Measurements from ENCODE around the gene MACROD2. TPM values are rescaled to one million over a fixed set of nuclear protein-coding genes. Genes with fewer than 3 reads are reported as not detected.

MACROD2 gene
- total RNA-seq, 1 experiment from 2014 or later, result 3.1 TPM

- ChIA-PET CTCF (interaction anchor here (0.6 to 1.0 kb wide), 2 partner anchors 11 to 475 kb away, joined by 3 read pairs; no protein-coding TSS in a partner anchor), POLR2A (interaction anchor here (0.6 kb wide), 1 partner anchor 19 kb away, joined by 3 read pairs; no protein-coding TSS in a partner anchor)
- TF ChIP-seq CTCF (IDR thresholded peaks at IDR 0.05; ENCODE audit: unreplicated experiment), result no peak
- peak; percentile 1 for DNase-seq (ENCODE audit: unreplicated experiment)
- Mint-ChIP-seq H3K36me3 (ENCODE audit: insufficient read depth, unreplicated experiment) (no peaks in the 10 kb centered on the region), H3K9me3 (ENCODE audit: unreplicated experiment) (no peaks in the 10 kb centered on the region), H3K4me1 (ENCODE audit: insufficient read depth, unreplicated experiment) (no peaks in the 10 kb centered on the region), H3K27me3 (ENCODE audit: insufficient read depth, unreplicated experiment) (no peaks in the 10 kb centered on the region), H3K4me3 (ENCODE audit: unreplicated experiment) (no peak overlapping the region), H3K27ac (ENCODE audit: low read depth, unreplicated experiment) (no peak overlapping the region)
- BruUV-seq (replicated peaks), result no TSS peak
- intact Hi-C loops (cut with micrococcal nuclease), result loop anchor here (1.0 kb wide), 1 partner anchor 1011 kb away; no protein-coding TSS in a partner anchor
Measured at GRCh38 chr20:15345287-15345686, 1350.0 kb downstream of the MACROD2 start.

- DNase-seq (ENCODE audit: unreplicated experiment), result peak; percentile 1
- no peaks in the 10 kb centered on the region for H3K4me1 Mint-ChIP-seq (ENCODE audit: insufficient read depth, unreplicated experiment)
- no peaks in the 10 kb centered on the region for H3K27me3 Mint-ChIP-seq (ENCODE audit: insufficient read depth, unreplicated experiment)
- POLR2A ChIA-PET, result interaction anchor here (0.7 to 1.6 kb wide), 2 partner anchors 10 to 1183 kb away, joined by 3 to 5 read pairs; no protein-coding TSS in a partner anchor
- no peak for TF ChIP-seq CTCF (IDR thresholded peaks at IDR 0.05; ENCODE audit: unreplicated experiment)
- no peaks in the 10 kb centered on the region for H3K9me3 Mint-ChIP-seq (ENCODE audit: unreplicated experiment)
- intact Hi-C loops (cut with micrococcal nuclease), result no loop called here
- BruUV-seq (replicated peaks), result no TSS peak
- H3K4me3 Mint-ChIP-seq (ENCODE audit: unreplicated experiment), result no peak overlapping the region
- CTCF ChIA-PET, result interaction anchor here (0.7 to 1.4 kb wide), 3 partner anchors 10 to 42 kb away, joined by 3 to 6 read pairs (median 5); no protein-coding TSS in a partner anchor
- no peak overlapping the region for H3K27ac Mint-ChIP-seq (ENCODE audit: low read depth, unreplicated experiment)
- no peaks in the 10 kb centered on the region for H3K36me3 Mint-ChIP-seq (ENCODE audit: insufficient read depth, unreplicated experiment)
Measured at GRCh38 chr20:15346657-15347280, 1351.5 kb downstream of the MACROD2 start.

GRCh38 chr20:15359056-15359455 is 1363.7 kb downstream of the MACROD2 start:
- no peaks in the 10 kb centered on the region for H3K4me1 Mint-ChIP-seq (ENCODE audit: insufficient read depth, unreplicated experiment)
- intact Hi-C loops (cut with micrococcal nuclease), result no loop called here
- ChIA-PET CTCF (no interaction called here), POLR2A (interaction anchor here (1.2 kb wide), 1 partner anchor 383 kb away, joined by 3 read pairs; no protein-coding TSS in a partner anchor)
- no peaks in the 10 kb centered on the region for H3K36me3 Mint-ChIP-seq (ENCODE audit: insufficient read depth, unreplicated experiment)
- BruUV-seq (replicated peaks), result no TSS peak
- no peaks in the 10 kb centered on the region for H3K27me3 Mint-ChIP-seq (ENCODE audit: insufficient read depth, unreplicated experiment)
- peak; percentile 22 for DNase-seq (ENCODE audit: unreplicated experiment)
- no peak overlapping the region for H3K4me3 Mint-ChIP-seq (ENCODE audit: unreplicated experiment)
- no peak for TF ChIP-seq CTCF (IDR thresholded peaks at IDR 0.05; ENCODE audit: unreplicated experiment)
- no peaks in the 10 kb centered on the region for H3K9me3 Mint-ChIP-seq (ENCODE audit: unreplicated experiment)
- H3K27ac Mint-ChIP-seq (ENCODE audit: low read depth, unreplicated experiment), result peak overlapping the region; percentile 33

- no peak overlapping the region for H3K27ac Mint-ChIP-seq (ENCODE audit: low read depth, unreplicated experiment)
- no peaks in the 10 kb centered on the region for H3K4me1 Mint-ChIP-seq (ENCODE audit: insufficient read depth, unreplicated experiment)
- H3K27me3 Mint-ChIP-seq (ENCODE audit: insufficient read depth, unreplicated experiment), result no peaks in the 10 kb centered on the region
- no peak for TF ChIP-seq CTCF (IDR thresholded peaks at IDR 0.05; ENCODE audit: unreplicated experiment)
- POLR2A ChIA-PET, result no interaction called here
- intact Hi-C loops (cut with micrococcal nuclease), result no loop called here
- no peak for DNase-seq (ENCODE audit: unreplicated experiment)
- no peak overlapping the region for H3K4me3 Mint-ChIP-seq (ENCODE audit: unreplicated experiment)
- H3K9me3 Mint-ChIP-seq (ENCODE audit: unreplicated experiment), result no peaks in the 10 kb centered on the region
- no TSS peak for BruUV-seq (replicated peaks)
- CTCF ChIA-PET, result no interaction called here
- H3K36me3 Mint-ChIP-seq (ENCODE audit: insufficient read depth, unreplicated experiment), result no peaks in the 10 kb centered on the region
Measured at GRCh38 chr20:15362849-15363248, 1367.5 kb downstream of the MACROD2 start.

All from MCF 10A (cell line).